Muscle layer of colon (tissue), 2 donors: ENCODE data around the gene ARMH1.

Experiments used
- H3K27ac ChIP-seq: one replicate; pipeline ENCODE4 v1.7.0; 2013; ENCODE audit warnings: low read depth, mild to moderate bottlenecking, low read length, moderate library complexity
- H3K27me3 ChIP-seq, 2 donors: one replicate each; pipeline ENCODE4 v1.7.0; 2013; ENCODE audit warnings: low read length in 2 of 2, mild to moderate bottlenecking in 2 of 2; ENCODE audit not compliant: insufficient read depth in 2 of 2, control insufficient read depth in 1 of 2
- H3K36me3 ChIP-seq: one replicate; pipeline ENCODE4 v1.7.0; 2013; ENCODE audit warnings: mild to moderate bottlenecking, low read length; ENCODE audit not compliant: insufficient read depth
- H3K4me1 ChIP-seq: one replicate; pipeline ENCODE4 v1.7.0; 2013; ENCODE audit warnings: mild to moderate bottlenecking, low read length; ENCODE audit not compliant: insufficient read depth
- H3K4me3 ChIP-seq, 2 donors: one replicate each; pipeline ENCODE4 v1.7.0; 2013; ENCODE audit warnings: low read length in 2 of 2, low read depth in 1 of 2, mild to moderate bottlenecking in 1 of 2, moderate library complexity in 1 of 2
- H3K9ac ChIP-seq: one replicate; pipeline ENCODE4 v1.7.0; 2013; ENCODE audit warnings: low read length
- H3K9me3 ChIP-seq: one replicate; pipeline ENCODE4 v1.7.0; 2013; ENCODE audit warnings: mild to moderate bottlenecking, low read length
- donor health status: abdominal sarcoma.
- donor health status: Adenocarcinoma of cecum.

Gene ARMH1

DNA sequence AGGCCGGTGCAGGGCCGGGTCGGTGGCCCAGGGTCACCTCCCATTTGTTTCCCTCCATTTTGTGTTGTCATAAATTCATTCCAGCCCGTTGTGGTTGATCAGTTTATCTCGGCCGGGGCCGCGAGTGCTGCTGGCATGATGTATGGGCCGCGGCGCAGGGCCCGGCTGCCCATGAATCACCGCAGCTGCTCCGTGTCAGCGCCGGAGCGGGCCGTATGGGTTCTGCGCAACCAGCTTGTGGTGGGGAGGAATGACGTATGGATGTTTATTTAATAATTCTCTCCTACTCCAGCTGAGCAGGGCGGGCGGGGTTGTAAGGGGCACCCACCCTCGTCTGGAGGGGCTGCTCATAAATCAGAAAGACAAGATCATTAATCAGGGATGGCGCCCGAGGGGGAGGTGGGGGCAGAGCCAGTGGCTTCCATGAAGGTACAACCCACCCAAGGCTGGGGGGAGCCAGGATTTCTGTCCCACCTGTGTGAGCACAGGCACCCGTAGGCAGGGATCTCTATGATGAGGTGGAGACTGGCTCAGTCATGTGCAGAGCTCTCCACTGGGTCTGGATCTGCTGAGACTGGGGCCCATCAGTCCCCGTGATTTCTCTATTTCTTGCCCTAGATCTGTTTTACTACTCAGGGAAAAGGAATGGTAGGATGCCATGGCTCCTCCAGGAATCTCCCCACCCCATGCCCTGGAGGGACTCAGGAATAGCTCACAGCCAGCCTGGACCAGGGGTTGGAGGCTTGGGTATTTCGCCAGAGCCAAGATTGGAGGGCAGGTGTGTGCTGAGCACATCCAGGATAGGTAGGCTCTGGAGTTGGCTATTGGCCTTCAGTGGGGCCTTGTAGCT, 28.0 kb upstream of the ARMH1 start:
- peaks cover 84% of the 10 kb centered on the region for H3K4me1 ChIP-seq

DNA sequence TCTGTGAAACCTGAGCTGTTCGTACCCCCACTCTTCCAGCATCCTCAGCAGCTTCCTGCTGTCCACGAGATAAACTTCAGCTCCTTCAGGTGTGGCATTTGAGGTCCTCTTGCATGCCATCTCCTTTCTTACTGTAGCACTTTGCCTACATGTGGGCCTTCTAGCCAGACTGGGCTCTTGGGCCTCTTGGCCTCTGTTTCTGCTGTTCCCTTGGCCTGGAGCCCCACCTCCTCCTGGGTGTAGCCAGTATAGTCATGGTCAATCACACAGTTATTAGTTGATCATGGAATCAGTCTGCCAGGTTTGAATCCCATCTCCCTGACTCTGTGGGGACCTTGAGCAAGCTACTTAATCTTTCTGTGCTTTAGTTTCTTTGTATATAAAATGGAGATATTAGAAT, 26.6 kb upstream of the ARMH1 start:
- peaks cover 52% of the 10 kb centered on the region for H3K36me3 ChIP-seq
- H3K27ac ChIP-seq, result no peak overlapping the region
- H3K27me3 ChIP-seq, result no peaks in the 10 kb centered on the region
- H3K9ac ChIP-seq, result no peak overlapping the region
- peaks cover 75% of the 10 kb centered on the region for H3K4me1 ChIP-seq
- no peaks in the 10 kb centered on the region for H3K9me3 ChIP-seq
- no peak overlapping the region for H3K4me3 ChIP-seq

More for the DNA sequence above, 28.0 kb upstream of the ARMH1 start:
- Histone ChIP-seq H3K9ac (peak overlapping the region; percentile 23), H3K36me3 (peaks cover 58% of the 10 kb centered on the region), H3K27me3 (no peaks in the 10 kb centered on the region), H3K4me3 (peak overlapping the region in 1 of 2 donors; percentile 45), H3K9me3 (no peaks in the 10 kb centered on the region), H3K27ac (peak overlapping the region; percentile 94)

DNA sequence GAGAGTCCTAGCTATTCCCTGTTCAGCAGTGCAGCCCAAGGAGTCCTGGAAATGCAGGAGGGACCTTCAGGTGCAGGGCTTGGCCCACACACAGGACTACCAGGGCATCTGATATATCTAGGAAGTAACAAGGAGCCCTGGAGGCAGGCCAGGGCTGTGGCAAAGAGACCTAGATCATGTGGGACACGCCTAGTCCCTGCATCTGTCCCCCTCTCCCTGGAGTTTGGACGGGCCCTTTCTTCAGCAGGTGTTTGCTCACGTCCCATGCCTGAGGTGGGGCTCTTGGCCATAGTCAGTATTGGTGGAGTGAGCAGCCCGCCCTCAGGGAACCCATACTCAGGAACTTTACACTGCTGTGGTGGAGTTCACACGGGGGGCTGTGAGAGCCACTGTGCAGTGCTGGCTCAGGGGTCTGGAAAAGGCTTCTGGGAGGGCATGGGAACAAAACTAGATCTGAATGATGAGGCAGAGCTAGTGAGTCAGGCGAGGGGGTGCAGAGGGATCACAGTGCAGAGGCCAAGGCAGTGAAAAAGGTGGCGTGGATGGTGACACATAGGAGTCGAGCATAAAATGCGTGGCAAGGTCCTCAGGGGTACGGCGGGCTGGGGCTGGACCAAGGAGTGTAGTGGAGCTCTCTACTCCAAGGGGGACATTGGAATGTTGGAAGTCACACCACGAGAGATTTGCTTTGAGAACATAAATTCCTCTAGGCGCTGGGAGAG, 25.8 kb upstream of the ARMH1 start:
- peaks cover 67% of the 10 kb centered on the region for H3K4me1 ChIP-seq
- H3K9ac ChIP-seq, result no peak overlapping the region
- H3K9me3 ChIP-seq, result no peaks in the 10 kb centered on the region
- no peaks in the 10 kb centered on the region for H3K27me3 ChIP-seq
- H3K36me3 ChIP-seq, result peaks cover 46% of the 10 kb centered on the region
- H3K4me3 ChIP-seq, result no peak overlapping the region
- H3K27ac ChIP-seq, result no peak overlapping the region

- peak overlapping the region; percentile 53 for H3K27ac ChIP-seq
- H3K27me3 ChIP-seq, result no peaks in the 10 kb centered on the region
- H3K36me3 ChIP-seq, result peaks cover 46% of the 10 kb centered on the region
- no peaks in the 10 kb centered on the region for H3K9me3 ChIP-seq
- H3K4me1 ChIP-seq, result peaks cover 56% of the 10 kb centered on the region
- H3K4me3 ChIP-seq, result no peak overlapping the region
- H3K9ac ChIP-seq, result no peak overlapping the region
Measured at GRCh38 chr1:44649788-44650158, 24.7 kb upstream of the ARMH1 start.

DNA sequence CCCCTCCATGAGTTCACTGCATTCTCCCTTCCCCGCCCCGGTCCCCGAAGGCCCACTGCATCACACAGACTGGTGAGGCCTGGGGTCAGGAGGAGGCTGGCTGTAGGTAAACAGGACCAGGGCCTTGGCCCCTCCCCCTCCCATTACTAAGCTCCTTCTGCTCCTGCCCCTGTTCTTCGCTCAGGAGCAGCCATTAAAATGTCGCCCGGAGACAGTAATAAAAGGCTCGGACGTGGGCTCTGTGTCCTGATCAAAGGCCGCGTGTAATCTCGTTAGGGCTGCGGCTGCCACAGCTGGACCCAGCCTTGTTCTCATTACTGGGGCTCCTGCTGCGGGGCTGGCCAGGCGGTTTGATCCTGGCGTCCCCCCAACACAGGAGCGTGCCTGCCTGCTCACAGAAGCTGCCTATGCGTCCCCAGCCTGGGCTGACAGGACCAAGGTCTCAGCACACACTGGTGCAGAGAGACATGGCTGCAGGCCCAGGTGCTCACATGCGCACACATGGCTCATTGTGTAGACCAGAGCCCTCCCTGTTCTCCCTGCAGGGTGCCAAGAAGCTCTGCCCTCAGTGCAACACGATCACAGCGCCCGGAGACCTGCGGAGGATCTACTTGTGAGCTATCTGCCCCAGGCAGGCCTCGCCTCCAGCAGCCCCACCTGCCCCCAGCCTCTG, 24.2 kb upstream of the ARMH1 start:
- no peak overlapping the region for H3K9ac ChIP-seq
- H3K4me1 ChIP-seq, result peaks cover 51% of the 10 kb centered on the region
- H3K27ac ChIP-seq, result peak overlapping the region; percentile 53
- no peak overlapping the region for H3K4me3 ChIP-seq
- H3K9me3 ChIP-seq, result no peaks in the 10 kb centered on the region
- H3K36me3 ChIP-seq, result peaks cover 46% of the 10 kb centered on the region
- no peaks in the 10 kb centered on the region for H3K27me3 ChIP-seq

GRCh38 chr1:44651069-44651468, 23.4 kb upstream of the ARMH1 start:
- H3K36me3 ChIP-seq, result peaks cover 46% of the 10 kb centered on the region
- peaks cover 45% of the 10 kb centered on the region for H3K4me1 ChIP-seq
- H3K27me3 ChIP-seq, result no peaks in the 10 kb centered on the region
- no peaks in the 10 kb centered on the region for H3K9me3 ChIP-seq
- H3K4me3 ChIP-seq, result no peak overlapping the region
- H3K9ac ChIP-seq, result no peak overlapping the region
- no peak overlapping the region for H3K27ac ChIP-seq

- H3K27me3 ChIP-seq, result no peaks in the 10 kb centered on the region
- peaks cover 39% of the 10 kb centered on the region for H3K36me3 ChIP-seq
- peaks cover 30% of the 10 kb centered on the region for H3K4me1 ChIP-seq
- H3K27ac ChIP-seq, result no peak overlapping the region
- no peak overlapping the region for H3K9ac ChIP-seq
- H3K4me3 ChIP-seq, result no peak overlapping the region
- H3K9me3 ChIP-seq, result no peaks in the 10 kb centered on the region
Measured at GRCh38 chr1:44652445-44653106, 21.9 kb upstream of the ARMH1 start.

GRCh38 chr1:44653107-44653964, 21.2 kb upstream of the ARMH1 start:
- Histone ChIP-seq H3K36me3 (peaks cover 32% of the 10 kb centered on the region), H3K27ac (no peak overlapping the region), H3K4me3 (no peak overlapping the region), H3K9ac (no peak overlapping the region), H3K9me3 (no peaks in the 10 kb centered on the region), H3K4me1 (peaks cover 26% of the 10 kb centered on the region), H3K27me3 (no peaks in the 10 kb centered on the region)

GRCh38 chr1:44654621-44655187, 19.8 kb upstream of the ARMH1 start:
- Histone ChIP-seq H3K4me1 (peaks cover 21% of the 10 kb centered on the region), H3K9ac (no peak overlapping the region), H3K27me3 (no peaks in the 10 kb centered on the region), H3K36me3 (peaks cover 18% of the 10 kb centered on the region), H3K9me3 (no peaks in the 10 kb centered on the region), H3K4me3 (no peak overlapping the region), H3K27ac (no peak overlapping the region)

- H3K9me3 ChIP-seq, result no peaks in the 10 kb centered on the region
- H3K4me1 ChIP-seq, result peaks cover 20% of the 10 kb centered on the region
- H3K4me3 ChIP-seq, result no peak overlapping the region
- H3K36me3 ChIP-seq, result peaks cover 13% of the 10 kb centered on the region
- no peaks in the 10 kb centered on the region for H3K27me3 ChIP-seq
- H3K9ac ChIP-seq, result no peak overlapping the region
- no peak overlapping the region for H3K27ac ChIP-seq
Measured at GRCh38 chr1:44655609-44656008, 18.9 kb upstream of the ARMH1 start.
